ENCODE measurements around the gene ZFYVE27. TPM values are rescaled to one million over a fixed set of nuclear protein-coding genes. Genes with fewer than 3 reads are reported as not detected.

ZFYVE27 gene
- total and polyA plus RNA-seq, 4 donors, result 21.1 to 33.9 (median 26.8) TPM

DNA sequence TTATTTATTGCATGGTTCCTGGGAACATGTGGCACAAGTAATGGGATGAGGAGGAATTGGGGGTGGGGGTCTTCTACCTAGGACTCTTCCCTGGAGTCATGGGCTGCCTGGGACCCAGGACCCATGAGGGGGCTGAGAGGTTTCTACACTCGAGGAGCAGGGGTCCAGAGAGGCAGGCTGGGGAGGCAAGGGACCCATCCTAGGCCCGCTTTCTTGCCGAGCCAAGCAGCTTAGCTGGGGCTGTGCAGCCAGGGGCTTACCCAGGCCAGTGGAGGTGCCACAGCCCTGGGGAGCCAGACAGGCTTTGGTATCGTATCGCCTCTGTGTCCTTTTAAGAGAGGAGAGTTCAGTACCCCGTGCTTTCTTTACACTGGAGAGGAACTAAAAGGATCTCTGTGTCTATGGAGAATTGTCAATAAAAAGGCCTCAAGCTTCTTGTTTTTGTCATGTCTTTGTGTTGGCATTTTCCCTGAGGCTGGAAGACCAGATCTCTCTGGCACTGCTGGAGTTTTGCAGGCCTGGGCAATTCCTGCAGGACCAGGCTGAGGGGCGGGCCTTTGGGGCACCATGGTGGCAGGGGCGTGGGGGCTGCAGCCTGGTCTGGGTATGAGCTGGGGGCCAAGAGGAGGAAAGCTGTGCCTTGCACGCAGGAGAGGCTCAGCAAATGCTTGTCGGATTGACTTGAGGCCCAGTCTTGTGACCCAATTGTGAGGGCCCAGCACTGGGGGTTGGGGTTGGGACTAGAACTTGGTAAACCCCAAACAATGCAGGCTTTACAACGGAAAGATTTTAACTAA, 23.7 kb downstream of the ZFYVE27 start:
- ATAC-seq (ENCODE audit: insufficient read depth, low FRiP score) (no peak), DNase-seq (no peak)
- TF ChIP-seq, protein P1, sequence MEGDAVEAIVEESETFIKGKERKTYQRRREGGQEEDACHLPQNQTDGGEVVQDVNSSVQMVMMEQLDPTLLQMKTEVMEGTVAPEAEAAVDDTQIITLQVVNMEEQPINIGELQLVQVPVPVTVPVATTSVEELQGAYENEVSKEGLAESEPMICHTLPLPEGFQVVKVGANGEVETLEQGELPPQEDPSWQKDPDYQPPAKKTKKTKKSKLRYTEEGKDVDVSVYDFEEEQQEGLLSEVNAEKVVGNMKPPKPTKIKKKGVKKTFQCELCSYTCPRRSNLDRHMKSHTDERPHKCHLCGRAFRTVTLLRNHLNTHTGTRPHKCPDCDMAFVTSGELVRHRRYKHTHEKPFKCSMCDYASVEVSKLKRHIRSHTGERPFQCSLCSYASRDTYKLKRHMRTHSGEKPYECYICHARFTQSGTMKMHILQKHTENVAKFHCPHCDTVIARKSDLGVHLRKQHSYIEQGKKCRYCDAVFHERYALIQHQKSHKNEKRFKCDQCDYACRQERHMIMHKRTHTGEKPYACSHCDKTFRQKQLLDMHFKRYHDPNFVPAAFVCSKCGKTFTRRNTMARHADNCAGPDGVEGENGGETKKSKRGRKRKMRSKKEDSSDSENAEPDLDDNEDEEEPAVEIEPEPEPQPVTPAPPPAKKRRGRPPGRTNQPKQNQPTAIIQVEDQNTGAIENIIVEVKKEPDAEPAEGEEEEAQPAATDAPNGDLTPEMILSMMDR (IDR thresholded peaks at IDR 0.05; ENCODE audit: control extremely low read depth, extremely low read depth), result no peak
- Histone ChIP-seq H3K4me1 (ENCODE audit: control insufficient read depth in 5 of 5, insufficient read depth in 5 of 5, low read length in 5 of 5) (no peaks in the 10 kb centered on the region), H3K4me3 (no peak overlapping the region), H3K9ac (ENCODE audit: insufficient read depth in 1 of 2, low read length in 2 of 2) (no peak overlapping the region), H3K9me3 (ENCODE audit: control insufficient read depth in 4 of 4, insufficient read depth in 3 of 4, low read length in 3 of 4) (no peaks in the 10 kb centered on the region), H3K27ac (ENCODE audit: low read depth in 1 of 2, low read length in 1 of 2) (no peak overlapping the region), H3K27me3 (ENCODE audit: control insufficient read depth in 3 of 3, insufficient read depth in 3 of 3, low read length in 2 of 3) (no peaks in the 10 kb centered on the region), H3K36me3 (ENCODE audit: control insufficient read depth in 4 of 4, insufficient read depth in 4 of 4, low read length in 4 of 4) (peaks cover under 1 to 48% (median 13%) of the 10 kb centered on the region in 4 donors)
- 94% methylated on average over 11 of the region's 11 CpGs for WGBS, 2 donors

DNA sequence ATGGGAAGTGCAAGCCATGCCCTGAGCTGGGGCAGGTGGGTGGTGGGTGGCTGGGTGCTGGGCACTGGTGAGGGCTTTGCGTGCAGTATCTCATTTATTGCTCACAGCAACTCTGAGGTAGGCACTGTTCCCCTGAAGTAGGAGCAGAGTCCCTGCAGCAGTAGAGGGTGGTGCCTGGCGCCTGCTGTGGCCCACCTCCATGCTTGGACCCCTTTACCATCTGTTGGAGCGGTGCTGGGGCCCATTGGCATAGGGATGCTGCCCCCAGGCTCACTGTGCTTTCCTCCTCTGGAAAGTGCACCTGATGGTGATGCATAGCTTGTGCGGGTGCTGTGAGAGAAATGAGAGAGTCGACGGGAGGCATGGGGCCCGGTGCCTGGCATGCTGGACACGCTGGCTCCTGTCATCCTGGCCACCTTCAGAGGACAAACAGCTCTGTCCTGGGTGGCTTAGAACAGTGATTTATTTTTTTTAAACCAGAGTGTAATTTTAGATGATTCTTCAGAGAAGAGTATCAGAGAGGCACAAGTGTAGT, 24.5 kb downstream of the ZFYVE27 start:
- DNase-seq, result no peak

DNA sequence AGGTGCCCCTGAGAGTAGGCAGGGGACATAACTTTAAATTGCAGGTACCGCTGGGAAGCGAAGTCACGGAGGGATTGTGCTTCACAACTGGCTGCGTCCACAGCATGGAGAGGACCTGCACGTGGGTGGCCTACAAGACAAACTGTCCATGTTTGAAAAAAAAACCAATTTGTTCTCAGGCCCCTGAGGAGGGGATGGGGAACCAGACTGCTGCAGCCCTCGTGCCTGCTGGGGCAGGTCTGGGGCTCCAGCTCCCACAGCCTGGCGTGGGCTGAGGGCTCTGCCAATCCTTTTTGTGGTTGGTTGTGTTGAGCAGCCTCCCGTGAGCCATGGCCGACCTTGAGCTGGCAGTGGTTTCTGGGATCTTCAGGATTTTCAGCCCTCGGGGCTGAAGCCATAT, 25.1 kb downstream of the ZFYVE27 start:
- no peak overlapping the region for H3K9ac ChIP-seq (ENCODE audit: insufficient read depth in 1 of 2, low read length in 2 of 2)
- no peaks in the 10 kb centered on the region for H3K4me1 ChIP-seq (ENCODE audit: control insufficient read depth in 5 of 5, insufficient read depth in 5 of 5, low read length in 5 of 5)
- WGBS, 2 donors, result 91 to 94% methylated on average over 10 of the region's 10 CpGs
- no peak overlapping the region for H3K27ac ChIP-seq (ENCODE audit: low read depth in 1 of 2, low read length in 1 of 2)
- no peaks in the 10 kb centered on the region for H3K9me3 ChIP-seq (ENCODE audit: control insufficient read depth in 4 of 4, insufficient read depth in 3 of 4, low read length in 3 of 4)
- TF ChIP-seq, protein P1 (IDR thresholded peaks at IDR 0.05; ENCODE audit: control extremely low read depth, extremely low read depth), result no peak
- DNase-seq, result no peak
- H3K36me3 ChIP-seq (ENCODE audit: control insufficient read depth in 4 of 4, insufficient read depth in 4 of 4, low read length in 4 of 4), result peaks cover 0 to 35% (median 7%) of the 10 kb centered on the region in 4 donors
- H3K27me3 ChIP-seq (ENCODE audit: control insufficient read depth in 3 of 3, insufficient read depth in 3 of 3, low read length in 2 of 3), result no peaks in the 10 kb centered on the region
- no peak for ATAC-seq (ENCODE audit: insufficient read depth, low FRiP score)
- no peak overlapping the region for H3K4me3 ChIP-seq

More for the DNA sequence above, 24.5 kb downstream of the ZFYVE27 start:
- 96% methylated on average over 8 of the region's 8 CpGs for WGBS, 2 donors
- Histone ChIP-seq H3K4me3 (no peak overlapping the region), H3K27me3 (ENCODE audit: control insufficient read depth in 3 of 3, insufficient read depth in 3 of 3, low read length in 2 of 3) (no peaks in the 10 kb centered on the region), H3K9ac (ENCODE audit: insufficient read depth in 1 of 2, low read length in 2 of 2) (no peak overlapping the region), H3K27ac (ENCODE audit: low read depth in 1 of 2, low read length in 1 of 2) (no peak overlapping the region), H3K4me1 (ENCODE audit: control insufficient read depth in 5 of 5, insufficient read depth in 5 of 5, low read length in 5 of 5) (no peaks in the 10 kb centered on the region), H3K36me3 (ENCODE audit: control insufficient read depth in 4 of 4, insufficient read depth in 4 of 4, low read length in 4 of 4) (peaks cover 0 to 41% (median 9%) of the 10 kb centered on the region in 4 donors), H3K9me3 (ENCODE audit: control insufficient read depth in 4 of 4, insufficient read depth in 3 of 4, low read length in 3 of 4) (no peaks in the 10 kb centered on the region)
- TF ChIP-seq, protein P1 (IDR thresholded peaks at IDR 0.05; ENCODE audit: control extremely low read depth, extremely low read depth), result no peak
- ATAC-seq (ENCODE audit: insufficient read depth, low FRiP score), result no peak
